ENCODE data around the gene TRAP1. TPM values are rescaled to one million over a fixed set of nuclear protein-coding genes. Genes with fewer than 3 reads are reported as not detected.

TRAP1 gene
- total RNA-seq, 2 experiments from 2014 or later: 68.0 to 75.9 TPM

DNA sequence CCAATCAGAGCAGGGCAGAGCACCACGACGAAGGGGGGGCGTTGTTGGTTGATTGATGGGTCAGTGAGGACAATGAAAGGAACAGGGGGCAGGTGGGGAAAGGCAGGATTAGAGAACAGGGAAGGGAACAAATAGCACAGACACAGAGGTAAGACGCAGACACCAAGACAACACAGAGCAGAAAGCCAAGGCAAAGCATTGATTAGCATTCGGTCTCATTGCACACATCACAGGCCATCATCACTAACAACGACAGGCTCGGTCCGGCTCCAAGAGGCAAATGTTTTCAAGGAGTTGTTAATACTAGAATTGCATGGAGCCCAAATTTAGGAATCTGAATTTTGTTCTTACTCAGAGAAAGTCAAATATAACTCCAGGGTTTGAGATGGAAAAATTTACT, 34.6 kb upstream of the TRAP1 start:
- Mint-ChIP-seq H3K27me3 (no peaks in the 10 kb centered on the region), H3K4me3 (no peak overlapping the region), H3K4me1 (ENCODE audit: low read depth) (peaks cover 12% of the 10 kb centered on the region), H3K9me3 (no peaks in the 10 kb centered on the region), H3K27ac (no peak overlapping the region), H3K36me3 (ENCODE audit: low read depth) (peaks cover 89% of the 10 kb centered on the region)
- Histone ChIP-seq H3K4me3 (ENCODE audit: low read length) (no peak overlapping the region), H3K27me3 (ENCODE audit: control insufficient read depth in 1 of 2, insufficient read depth in 2 of 2, low read length in 2 of 2) (no peaks in the 10 kb centered on the region), H3K9me3 (ENCODE audit: control insufficient read depth in 1 of 2, insufficient read depth in 1 of 2, low read length in 2 of 2) (no peaks in the 10 kb centered on the region), H3K27ac (ENCODE audit: low read depth in 1 of 2, low read length in 2 of 2) (no peak overlapping the region), H3K36me3 (ENCODE audit: insufficient read depth, low read length) (peaks cover 74% of the 10 kb centered on the region), H3K4me1 (ENCODE audit: insufficient read depth, low read length) (peaks cover 3% of the 10 kb centered on the region)
- ChIA-PET POLR2A (no interaction called here), CTCF (no interaction called here)
- intact Hi-C loops (cut with DNase I, micrococcal nuclease): no loop called here
- TF ChIP-seq, protein P1, sequence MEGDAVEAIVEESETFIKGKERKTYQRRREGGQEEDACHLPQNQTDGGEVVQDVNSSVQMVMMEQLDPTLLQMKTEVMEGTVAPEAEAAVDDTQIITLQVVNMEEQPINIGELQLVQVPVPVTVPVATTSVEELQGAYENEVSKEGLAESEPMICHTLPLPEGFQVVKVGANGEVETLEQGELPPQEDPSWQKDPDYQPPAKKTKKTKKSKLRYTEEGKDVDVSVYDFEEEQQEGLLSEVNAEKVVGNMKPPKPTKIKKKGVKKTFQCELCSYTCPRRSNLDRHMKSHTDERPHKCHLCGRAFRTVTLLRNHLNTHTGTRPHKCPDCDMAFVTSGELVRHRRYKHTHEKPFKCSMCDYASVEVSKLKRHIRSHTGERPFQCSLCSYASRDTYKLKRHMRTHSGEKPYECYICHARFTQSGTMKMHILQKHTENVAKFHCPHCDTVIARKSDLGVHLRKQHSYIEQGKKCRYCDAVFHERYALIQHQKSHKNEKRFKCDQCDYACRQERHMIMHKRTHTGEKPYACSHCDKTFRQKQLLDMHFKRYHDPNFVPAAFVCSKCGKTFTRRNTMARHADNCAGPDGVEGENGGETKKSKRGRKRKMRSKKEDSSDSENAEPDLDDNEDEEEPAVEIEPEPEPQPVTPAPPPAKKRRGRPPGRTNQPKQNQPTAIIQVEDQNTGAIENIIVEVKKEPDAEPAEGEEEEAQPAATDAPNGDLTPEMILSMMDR (IDR thresholded peaks at IDR 0.05): no peak
- DNase-seq (peak in 1 of 14 experiments; percentile 11), ATAC-seq (ENCODE audit: poor library complexity) (no peak)

- ChIA-PET CTCF (no interaction called here), POLR2A (no interaction called here)
- H3K4me1 ChIP-seq (ENCODE audit: insufficient read depth, low read length): peaks cover 3% of the 10 kb centered on the region
- DNase-seq: no peak
- Mint-ChIP-seq H3K27me3 (no peaks in the 10 kb centered on the region), H3K4me1 (ENCODE audit: low read depth) (peaks cover 12% of the 10 kb centered on the region), H3K4me3 (no peak overlapping the region), H3K36me3 (ENCODE audit: low read depth) (peaks cover 90% of the 10 kb centered on the region), H3K27ac (no peak overlapping the region), H3K9me3 (no peaks in the 10 kb centered on the region)
- TF ChIP-seq, protein P1 (IDR thresholded peaks at IDR 0.05): no peak
- peaks cover 80% of the 10 kb centered on the region for H3K36me3 ChIP-seq (ENCODE audit: insufficient read depth, low read length)
- intact Hi-C loops (cut with DNase I, micrococcal nuclease): no loop called here
- H3K9me3 ChIP-seq (ENCODE audit: control insufficient read depth in 1 of 2, insufficient read depth in 1 of 2, low read length in 2 of 2): no peaks in the 10 kb centered on the region
- H3K27ac ChIP-seq (ENCODE audit: low read depth in 1 of 2, low read length in 2 of 2): no peak overlapping the region
- no peaks in the 10 kb centered on the region for H3K27me3 ChIP-seq (ENCODE audit: control insufficient read depth in 1 of 2, insufficient read depth in 2 of 2, low read length in 2 of 2)
- no peak overlapping the region for H3K4me3 ChIP-seq (ENCODE audit: low read length)
- ATAC-seq (ENCODE audit: poor library complexity): no peak
Measured at GRCh38 chr16:3748307-3748706, 31.0 kb upstream of the TRAP1 start.

- CTCF ChIA-PET: no interaction called here
- no peak for ATAC-seq (ENCODE audit: poor library complexity)
- H3K27ac Mint-ChIP-seq: no peak overlapping the region
Measured at GRCh38 chr16:3745751-3746355, 28.5 kb upstream of the TRAP1 start.

More at GRCh38 chr16:3745751-3746355, 28.5 kb upstream of the TRAP1 start:
- H3K9me3 ChIP-seq (ENCODE audit: control insufficient read depth in 1 of 2, insufficient read depth in 1 of 2, low read length in 2 of 2): no peaks in the 10 kb centered on the region
- H3K4me1 ChIP-seq (ENCODE audit: insufficient read depth, low read length): peaks cover 3% of the 10 kb centered on the region
- peaks cover 83% of the 10 kb centered on the region for H3K36me3 ChIP-seq (ENCODE audit: insufficient read depth, low read length)
- POLR2A ChIA-PET: no interaction called here
- intact Hi-C loops (cut with DNase I, micrococcal nuclease): no loop called here
- TF ChIP-seq, protein P1 (IDR thresholded peaks at IDR 0.05): no peak
- no peak for DNase-seq
- H3K27ac ChIP-seq (ENCODE audit: low read depth in 1 of 2, low read length in 2 of 2): no peak overlapping the region
- H3K4me3 ChIP-seq (ENCODE audit: low read length): no peak overlapping the region
- Mint-ChIP-seq H3K36me3 (ENCODE audit: low read depth) (peaks cover 95% of the 10 kb centered on the region), H3K4me3 (no peak overlapping the region), H3K4me1 (ENCODE audit: low read depth) (peaks cover 6% of the 10 kb centered on the region), H3K9me3 (no peaks in the 10 kb centered on the region), H3K27me3 (no peaks in the 10 kb centered on the region)
- H3K27me3 ChIP-seq (ENCODE audit: control insufficient read depth in 1 of 2, insufficient read depth in 2 of 2, low read length in 2 of 2): no peaks in the 10 kb centered on the region

Measured in CD4-positive, alpha-beta T cell (primary cell).